ENCODE results near the gene WLS. TPM values are rescaled to one million over a fixed set of nuclear protein-coding genes. Genes with fewer than 3 reads are reported as not detected.
"Not testable (repeated sequence)": the region's sequence is repeated elsewhere in the genome, so short reads cannot be mapped to it uniquely, and the experiment has no call there.

WLS gene
- total RNA-seq, 6 experiments from 2014 or later = 9.3 to 36.0 (median 25.8) TPM

GRCh38 chr1:68166348-68166747 lies 66.0 kb downstream of the WLS start:
- Histone ChIP-seq H3K27ac (no peak overlapping the region), H3K27me3 (no peaks in the 10 kb centered on the region), H3K4me3 (no peak overlapping the region), H3K36me3 (no peaks in the 10 kb centered on the region), H3K9me3 (no peaks in the 10 kb centered on the region), H3K4me1 (peaks cover 0 to 9% (median 0%) of the 10 kb centered on the region in 4 donors)
- intact Hi-C loops (cut with DNase I) = no loop called here
- TF ChIP-seq POLR2A (IDR thresholded peaks at IDR 0.05) (no peak), CTCF (IDR thresholded peaks at IDR 0.05) (no peak)
- 78% methylated on average over 2 of the region's 2 CpGs for WGBS (ENCODE audit: insufficient coverage, low coverage, low lambda C conversion rate, missing lambda C conversion rate)
- DNase-seq (no peak), ATAC-seq (no peak)

- no peaks in the 10 kb centered on the region for H3K9me3 ChIP-seq
- no peaks in the 10 kb centered on the region for H3K27me3 ChIP-seq
- no peak overlapping the region for H3K4me3 ChIP-seq
- H3K27ac ChIP-seq = no peak overlapping the region
- intact Hi-C loops (cut with DNase I) = no loop called here
- WGBS (ENCODE audit: insufficient coverage, low coverage, low lambda C conversion rate, missing lambda C conversion rate) = 67% methylated on average over 2 of the region's 5 CpGs
- no peak for TF ChIP-seq POLR2A (IDR thresholded peaks at IDR 0.05)
- no peak for TF ChIP-seq CTCF (IDR thresholded peaks at IDR 0.05)
- no peaks in the 10 kb centered on the region for H3K36me3 ChIP-seq
- peaks cover 0 to 9% (median 0%) of the 10 kb centered on the region in 4 donors for H3K4me1 ChIP-seq
- DNase-seq = no peak
- no peak for ATAC-seq
Observed at GRCh38 chr1:68165665-68166064, 66.7 kb downstream of the WLS start.

- Histone ChIP-seq H3K36me3 (no peaks in the 10 kb centered on the region), H3K27ac (no peak overlapping the region), H3K4me3 (no peak overlapping the region), H3K27me3 (no peaks in the 10 kb centered on the region), H3K4me1 (peaks cover 0 to 9% (median 0%) of the 10 kb centered on the region in 4 donors), H3K9me3 (no peaks in the 10 kb centered on the region)
- DNase-seq (no peak), ATAC-seq (no peak)
- WGBS (ENCODE audit: insufficient coverage, low coverage, low lambda C conversion rate, missing lambda C conversion rate) = 76% methylated on average over 1 of the region's 1 CpG
- intact Hi-C loops (cut with DNase I) = no loop called here
- no peak for TF ChIP-seq CTCF (IDR thresholded peaks at IDR 0.05)
- no peak for TF ChIP-seq POLR2A (IDR thresholded peaks at IDR 0.05)
Observed at GRCh38 chr1:68164918-68165317, 67.4 kb downstream of the WLS start.

- 100% methylated on average over 2 of the region's 26 CpGs for WGBS (ENCODE audit: insufficient coverage, low coverage, low lambda C conversion rate, missing lambda C conversion rate)
- ATAC-seq (no peak), DNase-seq (no peak)
- Histone ChIP-seq H3K4me3 (no peak overlapping the region), H3K27me3 (no peaks in the 10 kb centered on the region), H3K27ac (no peak overlapping the region), H3K4me1 (peaks cover 0 to 16% (median 3%) of the 10 kb centered on the region in 4 donors), H3K36me3 (no peaks in the 10 kb centered on the region), H3K9me3 (no peaks in the 10 kb centered on the region)
- intact Hi-C loops (cut with DNase I) = no loop called here
- TF ChIP-seq CTCF (IDR thresholded peaks at IDR 0.05) (no peak), POLR2A (IDR thresholded peaks at IDR 0.05) (no peak)
Observed at GRCh38 chr1:68163220-68163619, 69.1 kb downstream of the WLS start.

- intact Hi-C loops (cut with DNase I) = no loop called here
- H3K4me3 ChIP-seq = no peak overlapping the region
- no peaks in the 10 kb centered on the region for H3K27me3 ChIP-seq
- ATAC-seq = no peak
- TF ChIP-seq CTCF (IDR thresholded peaks at IDR 0.05) = no peak
- TF ChIP-seq POLR2A (IDR thresholded peaks at IDR 0.05) = no peak
- no peaks in the 10 kb centered on the region for H3K9me3 ChIP-seq
- WGBS (ENCODE audit: insufficient coverage, low coverage, low lambda C conversion rate, missing lambda C conversion rate) = 100% methylated on average over 1 of the region's 16 CpGs
- peaks cover 0 to 14% (median 3%) of the 10 kb centered on the region in 4 donors for H3K4me1 ChIP-seq
- H3K36me3 ChIP-seq = no peaks in the 10 kb centered on the region
- DNase-seq = no peak
- no peak overlapping the region for H3K27ac ChIP-seq
Observed at GRCh38 chr1:68162761-68163160, 69.6 kb downstream of the WLS start.

GRCh38 chr1:68161672-68162071 lies 70.7 kb downstream of the WLS start:
- peaks cover 0 to 14% (median 3%) of the 10 kb centered on the region in 4 donors for H3K4me1 ChIP-seq
- 98% methylated on average over 7 of the region's 12 CpGs for WGBS (ENCODE audit: insufficient coverage, low coverage, low lambda C conversion rate, missing lambda C conversion rate)
- ATAC-seq; H3K9me3 ChIP-seq; H3K4me3 ChIP-seq; H3K27me3 ChIP-seq; H3K36me3 ChIP-seq; DNase-seq; intact Hi-C loops (cut with DNase I); H3K27ac ChIP-seq: not testable (repeated sequence)

- H3K9me3 ChIP-seq; DNase-seq; intact Hi-C loops (cut with DNase I); ATAC-seq; H3K36me3 ChIP-seq; H3K27ac ChIP-seq; H3K4me3 ChIP-seq; H3K27me3 ChIP-seq: not testable (repeated sequence)
- 66% methylated on average over 2 of the region's 2 CpGs for WGBS (ENCODE audit: insufficient coverage, low coverage, low lambda C conversion rate, missing lambda C conversion rate)
- H3K4me1 ChIP-seq = peaks cover 0 to 14% (median 3%) of the 10 kb centered on the region in 4 donors
Observed at GRCh38 chr1:68160935-68161334, 71.4 kb downstream of the WLS start.
